Ovary (tissue), 10 donors: Measurements from ENCODE around the gene TATDN3. TPM values are rescaled to one million over a fixed set of nuclear protein-coding genes. Genes with fewer than 3 reads are reported as not detected.

Experiments
- DNase-seq, 5 donors: peaks; one replicate each; pipeline ENCODE4 v3.0.0-alpha.2; 2019 to 2020
- H3K27ac ChIP-seq, 2 donors: fragments of 200-600 bp; one replicate each; pipeline versions ENCODE4 v1.5.1 to v1.8.0; 2019 to 2022
- H3K27me3 ChIP-seq: fragments of 200-600 bp; one replicate; pipeline ENCODE4 v1.8.0; 2022
- H3K36me3 ChIP-seq: fragments of 200-600 bp; sonication (generic); one replicate; pipeline ENCODE4 v1.5.1; 2019
- H3K4me1 ChIP-seq: one replicate; pipeline ENCODE4 v1.8.1; 2013; ENCODE audit warnings: mild to moderate bottlenecking, moderate library complexity; ENCODE audit not compliant: insufficient read depth
- H3K4me3 ChIP-seq: fragments of 200-600 bp; sonication (generic); one replicate; pipeline ENCODE4 v1.5.1; 2017
- H3K9me3 ChIP-seq, 2 donors: fragments of 200-600 bp in 1 of 2; sonication (generic) in 1 of 2; one replicate each; pipeline versions ENCODE4 v1.5.1 to v1.8.1; 2013 to 2019; ENCODE audit warnings: mild to moderate bottlenecking in 1 of 2, moderate library complexity in 1 of 2
- CTCF ChIP-seq, 3 donors: fragments of 450-650 bp in 2 of 3; fragments of 200-600 bp in 1 of 3; IDR thresholded peaks; one replicate each; pipeline versions ENCODE4 v1.5.1 to v1.8.0; 2016 to 2022; ENCODE audit warnings: antibody characterized with exemption in 3 of 3, mild to moderate bottlenecking in 1 of 3
- EP300 ChIP-seq: sonication (generic); formaldehyde crosslinking; IDR thresholded peaks from one replicate; pipeline ENCODE4 v1.6.1; 2017; ENCODE audit warnings: antibody characterized with exemption
- POLR2A ChIP-seq: fragments of 450-650 bp; IDR thresholded peaks from one replicate; pipeline ENCODE4 v1.6.1; 2017; ENCODE audit warnings: antibody characterized with exemption, mild to moderate bottlenecking, moderate library complexity
- WGBS, 3 donors: extraction: QIAGEN DNeasy Blood & Tissue Kit in 1 of 3; methylation state at CpG; one replicate each; pipeline versions ENCODE4 v1.1.5 to v1.1.7; 2013 to 2017; 5-methylcytosine and 5-hydroxymethylcytosine counted together
- intact Hi-C, 4 donors: fragments of 100-400 bp; cut with DNase I; formaldehyde crosslinking; loops; one replicate each; pipeline versions ENCODE4 v1.11.0 to v1.15.1; 2022 to 2023
- long read RNA-seq, 3 donors: library from polyadenylated mRNA in 2 of 3; unstranded in 2 of 3; transcript quantifications; one replicate each; pipeline ENCODE4 v2.0.0 and lab custom pipeline, GENCODE V29; 2021 to 2026
- polyA plus RNA-seq, 2 donors: library from polyadenylated mRNA; stranded (reverse); fragments of 200-250 nt in 1 of 2; fragments of 350-450 nt in 1 of 2; fragmentation: Illumina TruSeq in 1 of 2; extraction: RNeasy Lipid Tissue Mini Kit (QIAGEN cat#74804) in 1 of 2; gene quantifications; one replicate each; pipeline ENCODE4 v1.2.3, GENCODE V29; 2013 to 2014
- total RNA-seq, 7 donors: library from RNA; depleted of rRNA in 2 of 7; stranded (reverse); fragments of >200 nt in 2 of 7; fragmentation: NEBNext Ultra II Directional in 3 of 7; extraction: Animal tissue kit (Norgen Biotek cat#: 25700) in 3 of 7; gene quantifications; one replicate each; pipeline versions ENCODE4 v1.1.0 to v1.2.4, GENCODE V29; 2016 to 2023
- donor health status: DM: no; HTN: no; CAD: no; lungs with moderate emphysema.
- donor health status: DM: no; HTN: no; CAD: no.
- donor health status: Bipolar disorder and iron deficiency.
- donor health status: DM: yes; HTN: yes; CAD: no.
- donor health status: DM: no; HTN: no; CAD: no.
- donor health status: DM: yes; HTN: yes; CAD: no.

Gene TATDN3
- total RNA-seq (10 to 100 TPM in 4 of 7 donors, 1 to 10 TPM in 3; 6.8 to 17.1 (median 10.2) TPM), polyA plus RNA-seq (1 to 10 TPM; 9.2 to 9.5 TPM)
- long read RNA-seq, donor 1, transcript TATDN3-201 (10 exons, 2,321 nt) = minor isoform, 10 of 57 reads
- long read RNA-seq, donor 1, transcript TATDN3-202 (10 exons, 2,389 nt) = major isoform, 24 of 57 reads
- long read RNA-seq, donor 1, transcript TATDN3-214 (10 exons, 1,381 nt) = minor isoform, 10 of 57 reads
- long read RNA-seq, donor 1, partial matches to known transcripts = 2 of 57 reads
- long read RNA-seq, donor 1, other reads (novel, unspliced or antisense) = 8 of 57 reads
- long read RNA-seq, donor 2, partial matches to known transcripts = 0 of 8 reads
- long read RNA-seq, donor 2, other reads (novel, unspliced or antisense) = 0 of 8 reads
- long read RNA-seq, donor 3, transcript TATDN3-202 (10 exons, 2,389 nt) = major isoform, 11 of 25 reads
- long read RNA-seq, donor 3, transcript TATDN3-201 (10 exons, 2,321 nt) = minor isoform, 5 of 25 reads
- long read RNA-seq, donor 3, partial matches to known transcripts = 1 of 25 reads
- long read RNA-seq, donor 3, other reads (novel, unspliced or antisense) = 6 of 25 reads

- Histone ChIP-seq H3K36me3 (no peaks in the 10 kb centered on the region), H3K27ac (peak within 1 kb of the TSS; percentile 83 to 86), H3K4me1 (peaks cover 8% of the 10 kb centered on the region), H3K9me3 (no peaks in the 10 kb centered on the region), H3K4me3 (peak within 1 kb of the TSS; percentile 79), H3K27me3 (no peaks in the 10 kb centered on the region)
- TF ChIP-seq CTCF (IDR thresholded peaks at IDR 0.05) = no peak
- peak; percentile 61 for TF ChIP-seq POLR2A
- TF ChIP-seq EP300 = no peak
- DNase-seq = peak; percentile 84 to 98 (median 90)
- intact Hi-C loops = no loop called here
- WGBS, 3 donors = 0 to 1% (median 0%) methylated on average over 32 to 46 of the region's 46 CpGs
Measured at GRCh38 chr1:212791676-212792395, at the start of gene TATDN3, which contains the start of gene NSL1. Gene TATDN3 (plus strand): TSS chr1:212791894. CDS start chr1:212791922, 28 bp downstream. Gene NSL1 (minus strand): TSS chr1:212791777. CDS start chr1:212791763, 14 bp downstream.

GRCh38 chr1:212743901-212744475, 47.7 kb upstream of the TATDN3 start:
- Histone ChIP-seq H3K36me3 (no peaks in the 10 kb centered on the region), H3K9me3 (no peaks in the 10 kb centered on the region), H3K27me3 (no peaks in the 10 kb centered on the region), H3K4me3 (no peak overlapping the region), H3K4me1 (no peaks in the 10 kb centered on the region), H3K27ac (no peak overlapping the region)
- WGBS, 3 donors = 75 to 94% (median 91%) methylated on average over 4 of the region's 4 CpGs
- intact Hi-C loops = no loop called here
- TF ChIP-seq POLR2A (no peak), EP300 (no peak), CTCF (IDR thresholded peaks at IDR 0.05) (no peak)
- no peak for DNase-seq

GRCh38 chr1:212745303-212745702, 46.4 kb upstream of the TATDN3 start:
- no peak for DNase-seq
- intact Hi-C loops = no loop called here
- Histone ChIP-seq H3K27ac (no peak overlapping the region), H3K4me3 (no peak overlapping the region), H3K4me1 (no peaks in the 10 kb centered on the region), H3K27me3 (no peaks in the 10 kb centered on the region), H3K9me3 (no peaks in the 10 kb centered on the region), H3K36me3 (no peaks in the 10 kb centered on the region)
- TF ChIP-seq CTCF (IDR thresholded peaks at IDR 0.05) (no peak), EP300 (no peak), POLR2A (no peak)

GRCh38 chr1:212746546-212746945, 45.1 kb upstream of the TATDN3 start:
- Histone ChIP-seq H3K9me3 (no peaks in the 10 kb centered on the region), H3K27ac (no peak overlapping the region), H3K36me3 (no peaks in the 10 kb centered on the region), H3K4me3 (no peak overlapping the region), H3K4me1 (no peaks in the 10 kb centered on the region), H3K27me3 (no peaks in the 10 kb centered on the region)
- TF ChIP-seq POLR2A (no peak), CTCF (IDR thresholded peaks at IDR 0.05) (no peak), EP300 (no peak)
- intact Hi-C loops = no loop called here
- DNase-seq = no peak
- 94 to 99% (median 96%) methylated on average over 3 of the region's 3 CpGs for WGBS, 3 donors
